OCI-M2 (cell line): ENCODE data around the gene LMX1B.

Source experiments
- DNase-seq: peaks from one replicate; lab custom pipeline; 2025; ENCODE audit not compliant: unreplicated experiment; lab: John Stamatoyannopoulos, UW

LMX1B gene

GRCh38 chr9:126604059-126605055 lies 9.4 kb upstream of the LMX1B start:
- no peak for DNase-seq

GRCh38 chr9:126605792-126606482 lies 7.8 kb upstream of the LMX1B start:
- DNase-seq = no peak

- DNase-seq = no peak
These were observed 7.3 kb upstream of the LMX1B start for GRCh38 chr9:126606483-126606870.

GRCh38 chr9:126607086-126607485 lies 6.6 kb upstream of the LMX1B start:
- no peak for DNase-seq

GRCh38 chr9:126607731-126608130 lies 6.0 kb upstream of the LMX1B start:
- DNase-seq = no peak

GRCh38 chr9:126608551-126608950 lies 5.2 kb upstream of the LMX1B start:
- no peak for DNase-seq

- no peak for DNase-seq
These were observed 4.5 kb upstream of the LMX1B start for GRCh38 chr9:126609191-126609590.

GRCh38 chr9:126609711-126610388 lies 3.9 kb upstream of the LMX1B start:
- no peak for DNase-seq

- no peak for DNase-seq
These were observed 2.5 kb upstream of the LMX1B start for GRCh38 chr9:126611193-126611591.

GRCh38 chr9:126611592-126612325 lies 2.0 kb upstream of the LMX1B start:
- no peak for DNase-seq

- DNase-seq = no peak
These were observed 1.4 kb upstream of the LMX1B start for GRCh38 chr9:126612326-126612812.

- DNase-seq = no peak
These were observed 701 bp upstream of the LMX1B start for GRCh38 chr9:126612813-126613641.

GRCh38 chr9:126614088-126614454 lies 343 bp downstream of the LMX1B start:
- DNase-seq = no peak

GRCh38 chr9:126614455-126615244 lies 922 bp downstream of the LMX1B start:
- no peak for DNase-seq

GRCh38 chr9:126615245-126615790 lies 1.6 kb downstream of the LMX1B start:
- DNase-seq = no peak

- DNase-seq = no peak
These were observed 2.2 kb downstream of the LMX1B start for GRCh38 chr9:126615791-126616447.

GRCh38 chr9:126616521-126616976 lies 2.8 kb downstream of the LMX1B start:
- no peak for DNase-seq
